RCC 7860 (cell line): ENCODE measurements around the gene ITPK1.

Experiments
- DNase-seq: peaks from one replicate; pipeline ENCODE4 v3.0.0-alpha.2; 2015; ENCODE audit warnings: low spot score
- FAIRE-seq: peaks from 2 replicates; lab custom pipeline; 2012; peaks lifted over from hg19 to GRCh38; lab: Jason Lieb, UNC

ITPK1 gene

DNA sequence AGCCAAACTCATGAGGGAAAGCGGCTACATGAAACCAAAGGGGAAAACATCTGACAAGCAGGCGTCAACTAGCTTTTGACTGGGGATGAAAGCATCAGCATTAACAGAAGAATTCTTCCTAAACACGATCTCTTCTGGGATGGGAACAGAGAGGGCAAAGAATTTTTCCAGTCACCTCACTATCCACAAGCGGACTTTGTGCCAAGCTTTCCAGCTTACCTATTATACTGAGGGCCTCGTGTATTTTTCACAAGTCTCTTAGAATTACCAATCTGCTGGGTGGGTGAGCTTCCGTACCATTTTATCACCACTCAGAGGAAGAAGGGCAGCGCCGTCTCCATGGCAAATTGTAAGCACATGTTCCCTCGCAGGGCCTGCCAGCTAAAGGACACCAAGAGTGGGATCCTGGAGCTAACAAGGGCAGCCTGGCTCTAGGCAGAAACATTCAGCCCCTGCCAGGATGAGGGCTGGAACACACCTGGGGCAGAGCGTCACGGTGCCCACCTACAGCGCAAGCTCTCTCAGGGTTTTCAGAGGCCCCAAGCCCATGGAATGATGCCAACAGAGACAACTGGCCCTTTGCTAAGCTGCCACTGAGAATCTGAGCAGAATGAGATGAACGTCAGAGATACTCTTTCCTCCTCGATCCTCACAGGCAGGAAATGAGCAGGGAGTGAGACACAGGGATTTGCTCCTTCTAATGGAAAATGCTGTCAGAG lies 118.2 kb downstream of the ITPK1 start:
- no peak for FAIRE-seq
- DNase-seq = no peak

DNA sequence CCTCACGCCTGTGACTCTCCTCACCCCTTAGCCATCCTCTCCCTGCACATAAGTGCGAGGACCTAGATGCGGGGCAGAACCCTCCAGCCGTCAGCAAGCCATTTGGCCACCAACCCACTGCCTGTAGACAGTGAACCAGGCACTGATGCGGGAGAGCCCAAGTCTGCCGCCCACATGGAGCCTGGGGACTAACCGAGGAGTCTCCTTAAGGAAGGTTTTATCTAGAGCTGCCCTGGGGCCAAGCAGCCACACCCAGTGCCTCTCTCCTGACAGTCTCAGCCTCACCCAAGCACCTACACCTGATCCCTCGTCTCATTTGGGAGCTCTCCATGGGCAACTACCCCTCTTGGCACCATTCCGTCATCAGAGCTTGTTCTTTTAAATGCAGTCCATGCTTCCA lies 120.1 kb downstream of the ITPK1 start:
- no peak for FAIRE-seq

DNA sequence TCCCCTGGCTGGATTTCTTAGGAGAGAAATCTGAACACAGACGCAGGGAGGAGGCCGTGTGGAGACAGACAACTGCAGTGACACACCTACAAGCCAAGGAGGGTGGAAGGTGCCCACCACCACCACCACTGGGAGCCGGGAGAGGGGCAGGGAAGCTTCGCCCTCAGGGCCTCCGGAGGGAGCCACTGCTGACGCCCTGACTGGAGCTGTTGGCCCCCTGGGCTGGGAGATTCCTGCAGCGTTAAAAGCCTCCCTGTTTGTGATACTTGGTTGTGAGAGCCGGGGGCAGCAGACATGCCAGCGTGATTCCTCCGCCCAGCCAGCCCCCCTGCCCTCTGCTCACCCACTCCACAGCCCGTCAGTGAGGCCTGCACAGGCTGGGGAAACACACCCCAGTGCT lies 120.8 kb downstream of the ITPK1 start:
- no peak for FAIRE-seq
- no peak for DNase-seq

More for the DNA sequence above, 120.1 kb downstream of the ITPK1 start:
- DNase-seq = no peak

- DNase-seq (no peak), FAIRE-seq (no peak)
Observed at GRCh38 chr14:92994131-92994676, 121.5 kb downstream of the ITPK1 start.

DNA sequence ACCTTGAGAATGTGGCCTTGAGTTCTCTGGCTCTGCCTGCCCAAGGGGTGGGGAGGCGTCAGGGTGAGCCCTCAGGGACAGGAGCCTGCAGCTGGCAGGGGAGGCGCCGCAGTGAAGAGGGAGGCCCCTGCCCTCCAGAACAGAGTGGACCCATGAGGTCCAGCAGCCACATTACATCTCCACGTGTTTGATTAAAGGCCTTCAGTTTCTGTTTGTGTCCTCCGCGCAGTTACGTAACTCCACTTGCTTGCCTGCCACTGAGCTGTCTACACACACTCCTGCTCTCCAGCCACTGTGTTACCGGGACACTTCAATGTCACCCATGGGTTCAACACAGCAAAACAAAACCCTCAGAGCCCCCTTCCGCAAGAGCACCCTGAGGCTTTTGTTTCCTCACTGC lies 122.4 kb downstream of the ITPK1 start:
- no peak for FAIRE-seq
- DNase-seq = no peak

- FAIRE-seq (no peak), DNase-seq (no peak)
Observed at GRCh38 chr14:92991536-92991935, 124.2 kb downstream of the ITPK1 start.

- DNase-seq (no peak), FAIRE-seq (no peak)
Observed at GRCh38 chr14:92990456-92991430, 125.0 kb downstream of the ITPK1 start.

DNA sequence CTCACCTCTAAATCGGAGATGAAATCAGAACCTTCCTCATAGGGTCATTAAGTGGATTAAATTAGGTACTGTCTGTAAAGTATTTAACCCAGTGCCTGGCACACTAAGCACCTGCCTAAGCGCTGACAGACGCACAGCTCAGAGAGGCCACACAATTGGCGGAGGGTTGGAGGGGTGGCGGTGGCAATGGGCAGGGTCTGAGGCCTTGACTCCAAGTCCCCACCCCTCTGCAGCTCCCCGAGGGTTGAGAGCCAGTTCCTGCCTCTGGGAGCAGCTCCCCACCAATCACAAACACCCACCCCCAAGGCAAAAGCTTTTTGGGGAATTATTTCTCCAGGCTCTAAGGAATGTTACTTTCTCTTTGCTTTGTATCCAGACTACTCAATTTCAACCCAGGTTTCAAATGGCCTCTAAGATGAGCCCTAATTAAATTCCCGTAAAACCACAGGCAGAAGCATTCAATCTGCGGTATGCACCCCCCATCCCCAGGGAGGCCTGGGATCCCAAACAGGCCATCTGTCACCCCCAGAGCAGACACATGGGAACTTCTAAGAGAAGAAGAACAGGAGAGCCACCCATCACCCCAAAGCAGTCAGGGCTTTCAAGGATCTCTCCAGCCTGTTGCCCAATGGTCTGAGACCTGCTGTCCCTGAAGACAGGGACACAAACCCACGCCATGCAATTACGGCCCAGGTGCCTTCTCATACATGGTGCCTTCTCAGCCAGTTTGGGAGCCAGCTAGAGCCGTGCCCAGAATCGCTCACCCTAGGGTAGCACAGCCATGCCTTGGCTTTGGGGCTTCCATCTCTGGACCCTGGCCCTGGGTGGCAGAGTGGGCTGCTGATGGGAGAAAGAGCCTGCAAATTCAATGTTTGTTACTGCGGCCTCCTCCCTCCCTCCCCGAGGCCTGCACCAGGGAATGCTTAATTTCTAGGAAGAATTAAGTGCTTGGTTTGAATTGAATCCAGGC lies 126.7 kb downstream of the ITPK1 start:
- no peak for DNase-seq

DNA sequence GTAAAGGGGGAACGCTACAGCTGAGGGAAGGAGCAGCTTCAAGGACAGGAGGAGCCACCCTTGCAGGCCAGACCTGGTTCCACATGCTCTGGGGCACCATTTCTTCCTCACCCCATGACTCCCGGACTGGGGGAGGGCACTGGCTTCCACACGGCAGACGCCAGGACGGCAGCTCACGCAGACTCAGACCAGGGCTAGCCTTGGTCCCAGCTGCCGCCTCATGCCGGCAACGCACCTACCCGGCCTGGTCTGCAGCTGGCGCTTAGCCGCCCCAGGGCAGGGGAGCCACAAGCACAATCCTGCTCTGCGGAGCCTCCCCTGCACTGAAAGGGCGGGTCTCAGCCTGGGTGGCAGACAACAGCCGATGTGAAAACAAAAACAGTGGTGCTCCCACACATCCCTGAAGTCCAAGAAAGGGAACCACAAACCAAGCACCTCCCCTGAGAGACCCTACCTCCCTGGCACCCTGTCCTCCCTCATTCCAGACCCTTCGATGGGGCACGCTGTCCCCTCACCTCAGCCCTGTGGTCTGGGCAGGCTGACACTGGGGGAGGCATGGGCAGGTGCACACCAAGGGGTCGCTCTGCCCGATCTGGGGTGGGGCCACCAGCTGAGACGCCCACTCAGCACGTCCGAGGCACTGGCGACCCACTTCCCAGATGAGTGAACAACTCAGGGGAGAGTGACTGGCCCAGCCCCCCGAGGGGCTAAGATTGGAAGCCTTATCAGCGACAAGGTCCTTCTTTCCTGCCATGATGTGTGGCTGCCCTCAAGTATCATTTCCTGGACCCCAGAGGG lies 127.8 kb downstream of the ITPK1 start:
- no peak for DNase-seq
- no peak for FAIRE-seq

More for the DNA sequence above, 126.7 kb downstream of the ITPK1 start:
- FAIRE-seq = no peak

DNA sequence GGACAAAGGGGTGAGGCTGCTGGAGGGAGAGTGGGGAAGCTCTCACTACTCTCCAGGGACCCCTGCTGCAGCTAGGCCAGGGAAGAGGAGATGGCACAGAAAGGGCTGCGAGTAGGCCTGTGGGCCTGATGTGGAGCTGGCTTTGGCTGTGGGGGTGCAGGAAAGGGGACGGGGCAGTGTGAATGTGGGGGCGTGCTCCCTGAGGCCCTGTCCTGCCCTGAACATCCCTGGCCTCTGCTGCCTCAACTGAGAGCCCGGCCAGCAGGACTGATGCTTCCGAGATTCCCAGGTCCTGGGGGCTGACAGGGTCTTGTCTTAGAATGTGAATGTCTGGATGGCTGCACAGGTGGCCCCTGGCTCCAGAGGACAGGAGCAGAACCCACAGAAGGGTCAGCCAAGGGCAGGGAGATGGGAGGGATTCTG lies 128.6 kb downstream of the ITPK1 start:
- DNase-seq (no peak), FAIRE-seq (no peak)

DNA sequence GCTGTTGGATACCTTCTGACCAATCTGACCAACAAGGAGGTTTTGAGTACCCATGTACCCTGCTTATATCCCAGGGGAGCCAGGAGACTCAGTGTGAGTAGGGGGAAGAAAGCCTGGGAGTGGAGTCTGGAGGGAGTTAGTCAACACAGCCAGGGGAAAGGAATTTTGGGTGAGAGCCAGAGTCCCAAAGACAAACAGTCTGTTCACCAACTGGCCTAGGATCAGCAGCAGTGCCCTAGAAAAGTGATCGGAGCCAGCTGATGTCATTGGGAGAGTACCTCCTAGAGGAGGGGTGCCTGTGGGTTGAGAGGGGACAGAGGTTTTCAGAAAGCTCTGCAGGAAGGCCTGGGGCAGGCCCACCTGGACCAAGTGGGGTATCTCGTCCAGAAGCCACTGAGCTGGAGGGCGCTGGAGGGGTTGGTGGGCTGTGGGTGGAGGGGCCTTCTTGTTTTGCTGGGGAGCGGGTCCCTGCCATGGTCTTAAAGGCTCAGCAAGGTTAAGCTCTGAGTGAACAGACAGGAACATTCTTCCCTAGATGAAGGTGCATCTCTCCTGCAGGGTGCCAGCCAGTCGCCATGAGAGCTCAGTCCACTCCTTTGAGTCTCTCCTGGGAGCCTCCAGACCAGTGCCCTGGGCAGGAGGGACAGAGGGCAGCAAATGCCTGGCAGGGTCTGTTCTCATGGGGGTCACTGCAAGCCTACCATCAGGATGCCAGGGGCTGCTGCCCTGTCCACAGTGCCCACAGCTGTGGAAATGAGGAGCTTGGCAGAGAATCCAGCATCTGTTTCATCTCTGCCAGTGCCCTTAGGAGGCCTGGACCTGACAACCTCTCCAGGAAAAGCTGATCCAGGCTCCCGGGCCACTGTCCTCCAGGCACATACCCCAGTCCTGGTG lies 129.2 kb downstream of the ITPK1 start:
- DNase-seq (no peak), FAIRE-seq (no peak)

DNA sequence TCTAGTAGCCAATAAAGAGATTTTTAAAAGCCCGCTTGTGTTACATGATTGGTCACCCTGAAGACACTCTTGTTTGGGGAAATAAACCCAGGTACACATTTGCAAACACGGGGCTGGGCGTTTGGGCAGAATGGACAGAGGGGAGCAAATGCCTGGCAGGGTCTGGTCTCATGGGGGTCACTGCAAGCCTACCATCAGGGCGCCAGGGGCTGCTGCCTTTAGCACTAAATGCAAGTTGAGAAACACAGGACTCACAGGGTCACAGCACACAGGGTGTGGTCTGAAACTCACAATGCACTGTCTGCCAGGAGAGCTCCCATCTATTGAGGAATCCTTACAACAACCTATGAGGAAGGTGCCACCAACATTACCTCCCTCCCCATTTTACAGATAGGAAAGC lies 130.2 kb downstream of the ITPK1 start:
- no peak for DNase-seq
- no peak for FAIRE-seq

- no peak for FAIRE-seq
Observed at GRCh38 chr14:92984896-92985295, 130.8 kb downstream of the ITPK1 start.

GRCh38 chr14:92984082-92984788 lies 131.5 kb downstream of the ITPK1 start:
- no peak for DNase-seq
- FAIRE-seq = no peak

More at GRCh38 chr14:92984896-92985295, 130.8 kb downstream of the ITPK1 start:
- DNase-seq = no peak

- DNase-seq (peak; percentile 10), FAIRE-seq (no peak)
Observed at GRCh38 chr14:92982956-92983355, 132.8 kb downstream of the ITPK1 start.

GRCh38 chr14:92981726-92982125 lies 134.0 kb downstream of the ITPK1 start:
- FAIRE-seq (no peak), DNase-seq (no peak)

GRCh38 chr14:92980866-92981265 lies 134.9 kb downstream of the ITPK1 start:
- no peak for FAIRE-seq
- DNase-seq = no peak
